GM23338 (cell line): Measurements from ENCODE around the gene ATXN1L. TPM values are rescaled to one million over a fixed set of nuclear protein-coding genes. Genes with fewer than 3 reads are reported as not detected.

Experiments used
- ATAC-seq: fragments of 200-7000 bp; cut with Tn5 transposase; 3 replicates; pipeline ENCODE4 v1.9.1; 2020
- DNase-seq: peaks from one replicate; pipeline ENCODE4 v3.0.0-alpha.2; 2015; ENCODE audit warnings: low spot score
- H2AFZ ChIP-seq: fragments of 200-600 bp; sonication (generic); 2 replicates; pipeline ENCODE4 v1.8.0; 2016; ENCODE audit warnings: antibody characterized with exemption, mild to moderate bottlenecking, moderate library complexity
- H3F3A ChIP-seq: fragments of 200-600 bp; sonication (generic); replicated peaks from 2 replicates; pipeline ENCODE4 v1.8.0; 2017; ENCODE audit warnings: antibody characterized with exemption, mixed run types, low read depth
- H3K27ac ChIP-seq: fragments of 200-600 bp; sonication (generic); 2 replicates; pipeline ENCODE4 v1.6.1; 2016; ENCODE audit warnings: low read depth
- H3K27me3 ChIP-seq: fragments of 200-600 bp; sonication (generic); 2 replicates; pipeline ENCODE4 v1.8.0; 2016; ENCODE audit warnings: mild to moderate bottlenecking, mixed run types, moderate library complexity; ENCODE audit not compliant: insufficient read depth
- H3K36me3 ChIP-seq: fragments of 200-600 bp; sonication (generic); 2 replicates; pipeline ENCODE4 v1.8.0; 2016; ENCODE audit warnings: mild to moderate bottlenecking; ENCODE audit not compliant: insufficient read depth
- H3K4me1 ChIP-seq: fragments of 200-600 bp; sonication (generic); 2 replicates; pipeline ENCODE4 v1.8.0; 2016; ENCODE audit warnings: mild to moderate bottlenecking, moderate library complexity; ENCODE audit not compliant: insufficient read depth
- H3K4me2 ChIP-seq: fragments of 200-600 bp; sonication (generic); 2 replicates; pipeline ENCODE4 v1.7.1; 2017; ENCODE audit warnings: mixed run types
- H3K4me3 ChIP-seq: fragments of 200-600 bp; sonication (generic); 2 replicates; pipeline ENCODE4 v1.6.1; 2016; ENCODE audit warnings: mixed run types
- H3K79me2 ChIP-seq: fragments of 200-600 bp; sonication (generic); replicated peaks from 2 replicates; pipeline ENCODE4 v1.8.0; 2017; ENCODE audit warnings: mild to moderate bottlenecking; ENCODE audit not compliant: insufficient read depth
- H3K9me2 ChIP-seq: fragments of 200-600 bp; sonication (generic); 2 replicates; pipeline ENCODE4 v1.8.0; 2017; ENCODE audit not compliant: insufficient read depth
- H4K20me1 ChIP-seq: fragments of 200-600 bp; sonication (generic); replicated peaks from 2 replicates; pipeline ENCODE4 v1.8.0; 2017; ENCODE audit warnings: mild to moderate bottlenecking; ENCODE audit not compliant: insufficient read depth
- H3K27ac Mint-ChIP-seq: 2 replicates; pipeline ENCODE4 v1.8.0; 2020; ENCODE audit warnings: inconsistent platforms, mild to moderate bottlenecking, moderate library complexity, mixed read lengths
- H3K27me3 Mint-ChIP-seq: 3 replicates; pipeline ENCODE4 v1.8.0; 2022; ENCODE audit warnings: low read depth, mild to moderate bottlenecking, moderate library complexity, mixed read lengths, inconsistent platforms; ENCODE audit not compliant: insufficient read depth, poor library complexity
- H3K36me3 Mint-ChIP-seq: 3 replicates; pipeline ENCODE4 v1.8.0; 2021; ENCODE audit warnings: low read depth, mild to moderate bottlenecking, inconsistent platforms, moderate library complexity, mixed read lengths
- H3K4me1 Mint-ChIP-seq: 3 replicates; pipeline ENCODE4 v1.8.0; 2020; ENCODE audit warnings: mild to moderate bottlenecking, inconsistent platforms, mixed read lengths
- H3K4me3 Mint-ChIP-seq: 3 replicates; pipeline ENCODE4 v1.8.0; 2021; ENCODE audit warnings: moderate library complexity, mild to moderate bottlenecking, inconsistent platforms, mixed read lengths
- H3K9me3 Mint-ChIP-seq: 3 replicates; pipeline ENCODE4 v1.8.0; 2020; ENCODE audit warnings: moderate library complexity, mild to moderate bottlenecking, inconsistent platforms, mixed read lengths
- CREB1 ChIP-seq: fragments of 250-450 bp; sonication (Bioruptor Pico); IDR thresholded peaks from 2 replicates; pipeline ENCODE4 v1.5.0; 2020; ENCODE audit warnings: low read depth, mild to moderate bottlenecking, moderate library complexity
- ETS1 ChIP-seq: IDR thresholded peaks from 2 replicates; pipeline ENCODE4 v1.6.1; 2016; ENCODE audit warnings: antibody characterized with exemption
- EZH2phosphoT487 ChIP-seq: fragments of 200-600 bp; sonication (generic); IDR thresholded peaks from one replicate; pipeline ENCODE4 v1.8.1; 2018; ENCODE audit warnings: antibody characterized with exemption; ENCODE audit not compliant: unreplicated experiment
- NANOG ChIP-seq: IDR thresholded peaks from 2 replicates; pipeline ENCODE4 v1.6.1; 2016; ENCODE audit warnings: antibody characterized with exemption, borderline replicate concordance
- POLR2AphosphoS5 ChIP-seq: IDR thresholded peaks from 2 replicates; pipeline ENCODE4 v1.6.1; 2016; ENCODE audit warnings: antibody characterized with exemption, low read depth
- ZNF331 ChIP-seq: fragments of 250-450 bp; sonication (Bioruptor Pico); IDR thresholded peaks from 2 replicates; pipeline ENCODE4 v1.5.0; 2020; ENCODE audit warnings: low read depth, mild to moderate bottlenecking, moderate library complexity
- polyA plus RNA-seq: library from polyadenylated mRNA; unstranded; fragments of >200 nt; fragmentation: Nextera tagmentation; extraction: Ambion mirVana; gene quantifications from 2 replicates; pipeline ENCODE4 v1.2.1, GENCODE V29; 2016
- total RNA-seq: library from RNA; depleted of rRNA; stranded (reverse); fragments of >200 nt; shearing (Covaris generic); gene quantifications from 2 replicates; pipeline ENCODE4 v1.2.3, GENCODE V29; 2014
- TF ChIP-seq, protein P1 (sequence below), 2 experiments: fragments of 200-600 bp in 1 of 2; sonication (generic) in 1 of 2; conservative IDR thresholded peaks; 2 replicates each; pipeline versions ENCODE4 v1.5.1 to v1.6.1; 2016 to 2017; ENCODE audit warnings: antibody characterized with exemption in 2 of 2, low read depth in 2 of 2, mild to moderate bottlenecking in 2 of 2, moderate library complexity in 1 of 2
- TF ChIP-seq, protein P2 (sequence below): fragments of 250-450 bp; sonication (Bioruptor Pico); IDR thresholded peaks from 2 replicates; pipeline ENCODE4 v1.5.0; 2020; ENCODE audit warnings: mild to moderate bottlenecking, moderate library complexity
- TF ChIP-seq, protein P3 (sequence below): IDR thresholded peaks from one replicate; pipeline ENCODE4 v1.6.1; 2018; ENCODE audit warnings: antibody characterized with exemption; ENCODE audit not compliant: unreplicated experiment

Gene ATXN1L
- total and polyA plus RNA-seq, 2 experiments from 2014 or later = 8.5 to 22.1 TPM

DNA sequence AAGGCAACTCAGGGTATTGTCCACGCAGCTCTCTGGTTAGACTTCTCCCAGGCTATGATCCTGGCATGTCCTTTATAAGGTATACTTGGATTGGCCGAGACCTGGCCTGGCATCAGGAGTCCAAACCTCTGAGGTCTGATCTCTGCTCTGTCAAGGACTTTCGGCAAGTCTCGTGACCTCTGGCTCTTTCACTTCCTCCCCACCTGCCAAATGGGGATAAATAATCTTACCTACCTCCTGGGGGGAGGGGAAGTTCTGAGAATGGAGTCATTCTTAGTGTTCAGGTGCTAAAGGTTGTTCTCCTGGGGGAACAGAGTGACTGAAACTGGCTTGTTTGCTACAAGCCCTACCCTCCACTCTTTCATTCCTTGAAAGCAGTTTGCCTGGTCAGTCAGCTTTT is 7.6 kb downstream of the ATXN1L start (continued):
- TF ChIP-seq, protein P1, sequence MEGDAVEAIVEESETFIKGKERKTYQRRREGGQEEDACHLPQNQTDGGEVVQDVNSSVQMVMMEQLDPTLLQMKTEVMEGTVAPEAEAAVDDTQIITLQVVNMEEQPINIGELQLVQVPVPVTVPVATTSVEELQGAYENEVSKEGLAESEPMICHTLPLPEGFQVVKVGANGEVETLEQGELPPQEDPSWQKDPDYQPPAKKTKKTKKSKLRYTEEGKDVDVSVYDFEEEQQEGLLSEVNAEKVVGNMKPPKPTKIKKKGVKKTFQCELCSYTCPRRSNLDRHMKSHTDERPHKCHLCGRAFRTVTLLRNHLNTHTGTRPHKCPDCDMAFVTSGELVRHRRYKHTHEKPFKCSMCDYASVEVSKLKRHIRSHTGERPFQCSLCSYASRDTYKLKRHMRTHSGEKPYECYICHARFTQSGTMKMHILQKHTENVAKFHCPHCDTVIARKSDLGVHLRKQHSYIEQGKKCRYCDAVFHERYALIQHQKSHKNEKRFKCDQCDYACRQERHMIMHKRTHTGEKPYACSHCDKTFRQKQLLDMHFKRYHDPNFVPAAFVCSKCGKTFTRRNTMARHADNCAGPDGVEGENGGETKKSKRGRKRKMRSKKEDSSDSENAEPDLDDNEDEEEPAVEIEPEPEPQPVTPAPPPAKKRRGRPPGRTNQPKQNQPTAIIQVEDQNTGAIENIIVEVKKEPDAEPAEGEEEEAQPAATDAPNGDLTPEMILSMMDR (conservative IDR thresholded peaks at IDR 0.05; ENCODE audit: low read depth in 2 of 2) = no peak

GRCh38 chr16:71854369-71854948 is 8.7 kb downstream of the ATXN1L start:
- peaks cover 9% of the 10 kb centered on the region for H3K27me3 Mint-ChIP-seq
- no peak overlapping the region for H3K27ac Mint-ChIP-seq
- H3K36me3 Mint-ChIP-seq = peaks cover 31% of the 10 kb centered on the region
- no peaks in the 10 kb centered on the region for H3K9me3 Mint-ChIP-seq
- Histone ChIP-seq H3K4me1 (no peaks in the 10 kb centered on the region), H3K9me2 (no peaks in the 10 kb centered on the region), H3F3A (no peaks in the 10 kb centered on the region), H3K27me3 (no peaks in the 10 kb centered on the region), H2AFZ (no peak overlapping the region), H3K4me3 (no peak overlapping the region), H3K79me2 (no peaks in the 10 kb centered on the region; the same call in 1 of the 2 replicates), H3K4me2 (no peak overlapping the region), H3K36me3 (no peaks in the 10 kb centered on the region), H3K27ac (no peak overlapping the region), H4K20me1 (peaks cover 5% of the 10 kb centered on the region; the same call in 1 of the 2 replicates)
- DNase-seq (no peak), ATAC-seq (no peak)
- TF ChIP-seq ETS1 = no peak
- TF ChIP-seq, protein P2, sequence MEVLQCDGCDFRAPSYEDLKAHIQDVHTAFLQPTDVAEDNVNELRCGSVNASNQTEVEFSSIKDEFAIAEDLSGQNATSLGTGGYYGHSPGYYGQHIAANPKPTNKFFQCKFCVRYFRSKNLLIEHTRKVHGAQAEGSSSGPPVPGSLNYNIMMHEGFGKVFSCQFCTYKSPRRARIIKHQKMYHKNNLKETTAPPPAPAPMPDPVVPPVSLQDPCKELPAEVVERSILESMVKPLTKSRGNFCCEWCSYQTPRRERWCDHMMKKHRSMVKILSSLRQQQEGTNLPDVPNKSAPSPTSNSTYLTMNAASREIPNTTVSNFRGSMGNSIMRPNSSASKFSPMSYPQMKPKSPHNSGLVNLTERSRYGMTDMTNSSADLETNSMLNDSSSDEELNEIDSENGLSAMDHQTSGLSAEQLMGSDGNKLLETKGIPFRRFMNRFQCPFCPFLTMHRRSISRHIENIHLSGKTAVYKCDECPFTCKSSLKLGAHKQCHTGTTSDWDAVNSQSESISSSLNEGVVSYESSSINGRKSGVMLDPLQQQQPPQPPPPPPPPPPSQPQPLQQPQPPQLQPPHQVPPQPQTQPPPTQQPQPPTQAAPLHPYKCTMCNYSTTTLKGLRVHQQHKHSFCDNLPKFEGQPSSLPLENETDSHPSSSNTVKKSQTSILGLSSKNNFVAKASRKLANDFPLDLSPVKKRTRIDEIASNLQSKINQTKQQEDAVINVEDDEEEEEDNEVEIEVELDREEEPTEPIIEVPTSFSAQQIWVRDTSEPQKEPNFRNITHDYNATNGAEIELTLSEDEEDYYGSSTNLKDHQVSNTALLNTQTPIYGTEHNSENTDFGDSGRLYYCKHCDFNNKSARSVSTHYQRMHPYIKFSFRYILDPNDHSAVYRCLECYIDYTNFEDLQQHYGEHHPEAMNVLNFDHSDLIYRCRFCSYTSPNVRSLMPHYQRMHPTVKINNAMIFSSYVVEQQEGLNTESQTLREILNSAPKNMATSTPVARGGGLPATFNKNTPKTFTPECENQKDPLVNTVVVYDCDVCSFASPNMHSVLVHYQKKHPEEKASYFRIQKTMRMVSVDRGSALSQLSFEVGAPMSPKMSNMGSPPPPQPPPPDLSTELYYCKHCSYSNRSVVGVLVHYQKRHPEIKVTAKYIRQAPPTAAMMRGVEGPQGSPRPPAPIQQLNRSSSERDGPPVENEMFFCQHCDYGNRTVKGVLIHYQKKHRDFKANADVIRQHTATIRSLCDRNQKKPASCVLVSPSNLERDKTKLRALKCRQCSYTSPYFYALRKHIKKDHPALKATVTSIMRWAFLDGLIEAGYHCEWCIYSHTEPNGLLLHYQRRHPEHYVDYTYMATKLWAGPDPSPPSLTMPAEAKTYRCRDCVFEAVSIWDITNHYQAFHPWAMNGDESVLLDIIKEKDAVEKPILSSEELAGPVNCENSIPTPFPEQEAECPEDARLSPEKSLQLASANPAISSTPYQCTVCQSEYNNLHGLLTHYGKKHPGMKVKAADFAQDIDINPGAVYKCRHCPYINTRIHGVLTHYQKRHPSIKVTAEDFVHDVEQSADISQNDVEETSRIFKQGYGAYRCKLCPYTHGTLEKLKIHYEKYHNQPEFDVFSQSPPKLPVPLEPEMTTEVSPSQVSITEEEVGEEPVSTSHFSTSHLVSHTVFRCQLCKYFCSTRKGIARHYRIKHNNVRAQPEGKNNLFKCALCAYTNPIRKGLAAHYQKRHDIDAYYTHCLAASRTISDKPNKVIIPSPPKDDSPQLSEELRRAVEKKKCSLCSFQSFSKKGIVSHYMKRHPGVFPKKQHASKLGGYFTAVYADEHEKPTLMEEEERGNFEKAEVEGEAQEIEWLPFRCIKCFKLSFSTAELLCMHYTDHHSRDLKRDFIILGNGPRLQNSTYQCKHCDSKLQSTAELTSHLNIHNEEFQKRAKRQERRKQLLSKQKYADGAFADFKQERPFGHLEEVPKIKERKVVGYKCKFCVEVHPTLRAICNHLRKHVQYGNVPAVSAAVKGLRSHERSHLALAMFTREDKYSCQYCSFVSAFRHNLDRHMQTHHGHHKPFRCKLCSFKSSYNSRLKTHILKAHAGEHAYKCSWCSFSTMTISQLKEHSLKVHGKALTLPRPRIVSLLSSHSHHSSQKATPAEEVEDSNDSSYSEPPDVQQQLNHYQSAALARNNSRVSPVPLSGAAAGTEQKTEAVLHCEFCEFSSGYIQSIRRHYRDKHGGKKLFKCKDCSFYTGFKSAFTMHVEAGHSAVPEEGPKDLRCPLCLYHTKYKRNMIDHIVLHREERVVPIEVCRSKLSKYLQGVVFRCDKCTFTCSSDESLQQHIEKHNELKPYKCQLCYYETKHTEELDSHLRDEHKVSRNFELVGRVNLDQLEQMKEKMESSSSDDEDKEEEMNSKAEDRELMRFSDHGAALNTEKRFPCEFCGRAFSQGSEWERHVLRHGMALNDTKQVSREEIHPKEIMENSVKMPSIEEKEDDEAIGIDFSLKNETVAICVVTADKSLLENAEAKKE (CRISPR knock-in tag) = no peak
- TF ChIP-seq, protein P3, sequence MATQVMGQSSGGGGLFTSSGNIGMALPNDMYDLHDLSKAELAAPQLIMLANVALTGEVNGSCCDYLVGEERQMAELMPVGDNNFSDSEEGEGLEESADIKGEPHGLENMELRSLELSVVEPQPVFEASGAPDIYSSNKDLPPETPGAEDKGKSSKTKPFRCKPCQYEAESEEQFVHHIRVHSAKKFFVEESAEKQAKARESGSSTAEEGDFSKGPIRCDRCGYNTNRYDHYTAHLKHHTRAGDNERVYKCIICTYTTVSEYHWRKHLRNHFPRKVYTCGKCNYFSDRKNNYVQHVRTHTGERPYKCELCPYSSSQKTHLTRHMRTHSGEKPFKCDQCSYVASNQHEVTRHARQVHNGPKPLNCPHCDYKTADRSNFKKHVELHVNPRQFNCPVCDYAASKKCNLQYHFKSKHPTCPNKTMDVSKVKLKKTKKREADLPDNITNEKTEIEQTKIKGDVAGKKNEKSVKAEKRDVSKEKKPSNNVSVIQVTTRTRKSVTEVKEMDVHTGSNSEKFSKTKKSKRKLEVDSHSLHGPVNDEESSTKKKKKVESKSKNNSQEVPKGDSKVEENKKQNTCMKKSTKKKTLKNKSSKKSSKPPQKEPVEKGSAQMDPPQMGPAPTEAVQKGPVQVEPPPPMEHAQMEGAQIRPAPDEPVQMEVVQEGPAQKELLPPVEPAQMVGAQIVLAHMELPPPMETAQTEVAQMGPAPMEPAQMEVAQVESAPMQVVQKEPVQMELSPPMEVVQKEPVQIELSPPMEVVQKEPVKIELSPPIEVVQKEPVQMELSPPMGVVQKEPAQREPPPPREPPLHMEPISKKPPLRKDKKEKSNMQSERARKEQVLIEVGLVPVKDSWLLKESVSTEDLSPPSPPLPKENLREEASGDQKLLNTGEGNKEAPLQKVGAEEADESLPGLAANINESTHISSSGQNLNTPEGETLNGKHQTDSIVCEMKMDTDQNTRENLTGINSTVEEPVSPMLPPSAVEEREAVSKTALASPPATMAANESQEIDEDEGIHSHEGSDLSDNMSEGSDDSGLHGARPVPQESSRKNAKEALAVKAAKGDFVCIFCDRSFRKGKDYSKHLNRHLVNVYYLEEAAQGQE = no peak
- TF ChIP-seq NANOG = no peak
- TF ChIP-seq POLR2AphosphoS5 = no peak
- no peak for TF ChIP-seq CREB1 (CRISPR knock-in tag)
- no peak for TF ChIP-seq EZH2phosphoT487
- TF ChIP-seq, protein P1 (conservative IDR thresholded peaks at IDR 0.05; ENCODE audit: low read depth in 2 of 2) = no peak
- no peak for TF ChIP-seq ZNF331
- H3K4me3 Mint-ChIP-seq = no peak overlapping the region
- H3K4me1 Mint-ChIP-seq = peaks cover 2% of the 10 kb centered on the region; the same call in 2 of the 3 replicates
